RWPE1 (cell line): ENCODE data around the gene FOLR2.
"Not testable (repeated sequence)": the region's sequence is repeated elsewhere in the genome, so short reads cannot be mapped to it uniquely, and the experiment has no call there.

ENCODE experiments used
- CTCF ChIA-PET: fragments of 350-600 bp; sonication (Branson Sonifier 250); formaldehyde crosslinking; extraction: SDS; loops from one replicate; lab custom pipeline; 2021; lab: Yijun Ruan, JAX
- POLR2A ChIA-PET: fragments of 400-600 bp; formaldehyde crosslinking; extraction: SDS; loops from one replicate; lab custom pipeline; 2020; ENCODE audit warnings: antibody characterized with exemption; ENCODE audit not compliant: low non-redundant PET; lab: Yijun Ruan, JAX
- DNase-seq: peaks from one replicate; pipeline ENCODE4 v3.0.0; 2012; ENCODE audit warnings: low spot score
- H3K27ac ChIP-seq: fragments of 450-650 bp; 2 replicates; pipeline ENCODE4 v1.5.1; 2017
- CTCF ChIP-seq: fragments of 450-650 bp; conservative IDR thresholded peaks from 2 replicates; pipeline ENCODE4 v1.5.1; 2017; ENCODE audit warnings: low read depth, mild to moderate bottlenecking

Gene FOLR2

DNA sequence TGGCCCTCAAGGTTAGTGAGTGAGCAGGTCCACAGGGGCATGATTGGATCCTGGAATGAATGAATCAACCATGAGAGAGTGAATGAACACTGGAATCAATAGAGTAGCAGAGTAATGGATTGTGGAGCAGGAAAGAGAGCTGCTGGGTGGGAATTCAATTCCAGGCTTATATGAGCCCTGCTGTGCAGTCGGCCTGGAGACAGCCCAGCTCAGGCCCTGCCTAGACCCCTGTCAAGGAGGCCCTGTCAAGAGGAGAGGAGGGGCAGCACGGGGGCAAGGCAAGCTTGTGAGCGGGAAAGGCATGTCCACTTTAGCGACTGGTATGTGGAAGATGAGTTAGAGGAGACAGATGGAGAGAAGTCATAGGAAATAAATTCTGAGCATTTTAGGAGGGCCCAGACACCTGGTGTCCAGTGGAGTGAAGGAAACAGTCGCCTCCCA is 25.9 kb upstream of the FOLR2 start:
- no peak for TF ChIP-seq CTCF
- ChIA-PET POLR2A (no interaction called here), CTCF (interaction anchor here (1.1 to 1.3 kb wide), 2 partner anchors 47 to 166 kb away, joined by 4 to 6 read pairs; no protein-coding TSS in a partner anchor)
- H3K27ac ChIP-seq = no peak overlapping the region
- DNase-seq = no peak

GRCh38 chr11:72191961-72192381 is 24.6 kb upstream of the FOLR2 start, which contains the start of gene FOLR1:
FOLR1 (plus strand) TSS chr11:72192140; CDS start chr11:72192174, 34 bp downstream.
- no peak for TF ChIP-seq CTCF
- DNase-seq = no peak
- CTCF ChIA-PET = no interaction called here
- H3K27ac ChIP-seq = no peak within 1 kb of the TSS
- POLR2A ChIA-PET = no interaction called here

DNA sequence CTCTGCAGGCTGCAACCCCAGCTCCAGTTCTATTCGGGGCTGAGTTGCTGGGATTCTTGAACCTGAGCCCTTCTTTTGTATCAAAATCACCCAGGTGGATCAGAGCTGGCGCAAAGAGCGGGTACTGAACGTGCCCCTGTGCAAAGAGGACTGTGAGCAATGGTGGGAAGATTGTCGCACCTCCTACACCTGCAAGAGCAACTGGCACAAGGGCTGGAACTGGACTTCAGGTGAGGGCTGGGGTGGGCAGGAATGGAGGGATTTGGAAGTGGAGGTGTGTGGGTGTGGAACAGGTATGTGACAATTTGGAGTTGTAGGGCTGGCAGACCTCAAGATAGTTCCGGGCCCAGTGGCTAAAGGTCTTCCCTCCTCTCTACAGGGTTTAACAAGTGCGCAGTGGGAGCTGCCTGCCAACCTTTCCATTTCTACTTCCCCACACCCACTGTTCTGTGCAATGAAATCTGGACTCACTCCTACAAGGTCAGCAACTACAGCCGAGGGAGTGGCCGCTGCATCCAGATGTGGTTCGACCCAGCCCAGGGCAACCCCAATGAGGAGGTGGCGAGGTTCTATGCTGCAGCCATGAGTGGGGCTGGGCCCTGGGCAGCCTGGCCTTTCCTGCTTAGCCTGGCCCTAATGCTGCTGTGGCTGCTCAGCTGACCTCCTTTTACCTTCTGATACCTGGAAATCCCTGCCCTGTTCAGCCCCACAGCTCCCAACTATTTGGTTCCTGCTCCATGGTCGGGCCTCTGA is 20.9 kb upstream of the FOLR2 start:
- no peak overlapping the region for H3K27ac ChIP-seq
- no peak for TF ChIP-seq CTCF
- ChIA-PET CTCF (no interaction called here), POLR2A (no interaction called here)
- no peak for DNase-seq

GRCh38 chr11:72201445-72201844 is 15.1 kb upstream of the FOLR2 start:
- POLR2A ChIA-PET, H3K27ac ChIP-seq, CTCF ChIA-PET, DNase-seq: not testable (repeated sequence)

GRCh38 chr11:72202571-72202970 is 14.0 kb upstream of the FOLR2 start:
- CTCF ChIA-PET = interaction anchor here (0.6 kb wide), 4 partner anchors 12 to 62 kb away, joined by 3 to 7 read pairs (median 4); no protein-coding TSS in a partner anchor
- DNase-seq = no peak
- TF ChIP-seq CTCF = no peak
- POLR2A ChIA-PET = no interaction called here
- H3K27ac ChIP-seq = no peak overlapping the region

DNA sequence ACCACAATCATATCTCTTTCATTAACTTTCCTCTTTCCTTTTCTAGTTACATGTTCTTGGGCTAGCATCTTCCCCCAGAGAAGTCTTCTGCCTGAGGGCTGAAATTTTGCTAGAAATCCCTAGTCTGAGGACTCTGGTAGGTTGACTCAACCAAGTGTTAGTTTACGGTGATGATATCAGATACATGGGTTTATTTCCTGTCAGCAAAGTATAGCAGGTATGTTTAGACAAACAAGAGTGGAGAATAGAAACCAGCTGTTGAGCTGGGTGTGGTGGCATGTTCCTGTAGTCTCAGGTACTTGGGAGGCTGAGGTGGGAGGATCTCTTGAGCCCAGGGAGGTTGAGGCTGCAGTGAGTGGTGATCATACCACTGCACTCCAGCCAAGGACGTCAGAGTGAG is 13.4 kb upstream of the FOLR2 start:
- no peak for TF ChIP-seq CTCF
- DNase-seq = no peak
- ChIA-PET CTCF (interaction anchor here (0.6 kb wide), 1 partner anchor 18 kb away, joined by 7 read pairs; no protein-coding TSS in a partner anchor), POLR2A (no interaction called here)
- H3K27ac ChIP-seq = no peak overlapping the region

DNA sequence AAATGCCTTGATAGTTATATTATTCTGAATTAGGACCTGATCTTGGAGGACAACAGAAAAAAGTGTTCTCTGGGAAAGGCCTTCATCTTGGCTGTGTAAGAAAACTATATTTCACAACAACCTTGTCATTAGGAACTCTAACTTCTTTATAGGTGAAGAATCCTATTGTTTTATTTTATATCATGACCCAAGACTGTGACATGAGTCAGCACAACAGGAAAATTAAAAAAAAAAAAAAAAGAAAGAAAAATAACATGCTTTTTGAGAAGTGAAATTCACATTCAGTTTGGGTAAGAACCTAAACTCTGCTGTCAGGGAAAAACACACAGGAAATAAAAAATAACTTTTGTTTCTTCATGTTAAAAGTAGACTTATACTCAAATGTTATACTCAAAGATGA is 11.7 kb upstream of the FOLR2 start:
- ChIA-PET CTCF (no interaction called here), POLR2A (no interaction called here)
- TF ChIP-seq CTCF = no peak
- no peak overlapping the region for H3K27ac ChIP-seq
- DNase-seq = no peak

GRCh38 chr11:72206794-72207193 is 9.8 kb upstream of the FOLR2 start:
- POLR2A ChIA-PET = not testable (repeated sequence)

More at GRCh38 chr11:72206794-72207193, 9.8 kb upstream of the FOLR2 start:
- H3K27ac ChIP-seq, DNase-seq: not testable (repeated sequence)
- CTCF ChIA-PET = interaction anchor here (0.6 kb wide), 1 partner anchor 63 kb away, joined by 3 read pairs; no protein-coding TSS in a partner anchor
